ENCODE results near the gene NID1.

- TF ChIP-seq EZH2 (IDR thresholded peaks at IDR 0.05; ENCODE audit: insufficient read depth, poor library complexity, severe bottlenecking) (no peak), EZH2phosphoT487 (IDR thresholded peaks at IDR 0.05; ENCODE audit: insufficient read depth, low read depth) (no peak)
Measured at GRCh38 chr1:235974616-235975015, 90.3 kb downstream of the NID1 start.
